Esophagus muscularis mucosa (tissue), 3 donors: ENCODE data around the gene FGF22.

Experiments
- CTCF ChIP-seq, 3 experiments: fragments of 200-600 bp in 2 of 3; fragments of 450-650 bp in 1 of 3; sonication (generic) in 2 of 3; IDR thresholded peaks; one replicate each; pipeline ENCODE4 v1.5.1; 2017 to 2019; ENCODE audit warnings: antibody characterized with exemption in 3 of 3, mild to moderate bottlenecking in 2 of 3, moderate library complexity in 1 of 3
- POLR2A ChIP-seq: fragments of 450-650 bp; IDR thresholded peaks from one replicate; pipeline ENCODE4 v1.6.1; 2017; ENCODE audit warnings: antibody characterized with exemption, moderate library complexity, mild to moderate bottlenecking, low read depth
- POLR2AphosphoS5 ChIP-seq, 2 donors: sonication (generic); formaldehyde crosslinking; IDR thresholded peaks; one replicate each; pipeline ENCODE4 v1.6.1; 2017; ENCODE audit warnings: antibody characterized with exemption in 2 of 2

- TF ChIP-seq POLR2AphosphoS5 (IDR thresholded peaks at IDR 0.05) (peak in 1 of 2 donors; percentile 8), CTCF (IDR thresholded peaks at IDR 0.05) (no peak), POLR2A (no peak)
Measured at GRCh38 chr19:623974-624373, 15.7 kb upstream of the FGF22 start.
